GM21447 (cell line): Measurements from ENCODE around the gene CFB.
"Not testable (repeated sequence)": the region's sequence is repeated elsewhere in the genome, so short reads cannot be mapped to it uniquely, and the experiment has no call there.

Source experiments
- ATAC-seq: cut with Tn5 transposase; IDR thresholded peaks from one replicate; pipeline ENCODE4 v1.9.1; 2021; ENCODE audit not compliant: unreplicated experiment

Gene CFB

DNA sequence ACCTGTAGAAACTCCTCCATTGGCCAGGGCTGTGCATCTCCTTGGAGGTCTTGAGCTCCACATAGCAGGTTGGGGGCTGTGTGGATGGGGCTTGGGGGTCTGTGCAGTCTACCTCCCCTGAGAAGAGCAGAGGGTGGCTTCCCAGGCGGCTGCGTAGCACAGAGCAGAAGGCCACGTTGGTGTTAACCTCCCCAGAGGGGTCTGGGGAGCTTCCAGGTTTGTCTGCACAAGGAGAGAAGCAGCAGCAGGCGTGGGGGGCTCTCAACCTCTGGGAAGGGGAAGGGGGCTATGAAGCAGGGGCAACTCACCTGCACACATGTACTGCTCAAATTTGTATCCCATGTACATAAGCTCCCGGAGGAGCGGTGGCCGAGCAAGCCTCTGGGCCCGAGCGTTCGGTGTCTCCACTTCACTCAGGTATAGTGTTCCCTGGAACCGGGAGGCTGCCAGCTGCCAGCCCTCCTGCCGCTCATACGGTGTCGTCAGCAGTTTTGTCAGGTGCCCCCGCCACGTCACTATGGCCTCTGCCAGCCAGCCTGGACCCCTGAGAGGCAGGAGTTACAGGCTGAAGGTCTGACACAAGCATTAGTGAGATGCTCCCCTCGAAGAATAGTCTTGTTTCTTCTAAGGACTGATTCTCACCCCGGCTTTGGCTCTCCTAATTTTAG lies 24.8 kb downstream of the CFB start:
- no peak for ATAC-seq

DNA sequence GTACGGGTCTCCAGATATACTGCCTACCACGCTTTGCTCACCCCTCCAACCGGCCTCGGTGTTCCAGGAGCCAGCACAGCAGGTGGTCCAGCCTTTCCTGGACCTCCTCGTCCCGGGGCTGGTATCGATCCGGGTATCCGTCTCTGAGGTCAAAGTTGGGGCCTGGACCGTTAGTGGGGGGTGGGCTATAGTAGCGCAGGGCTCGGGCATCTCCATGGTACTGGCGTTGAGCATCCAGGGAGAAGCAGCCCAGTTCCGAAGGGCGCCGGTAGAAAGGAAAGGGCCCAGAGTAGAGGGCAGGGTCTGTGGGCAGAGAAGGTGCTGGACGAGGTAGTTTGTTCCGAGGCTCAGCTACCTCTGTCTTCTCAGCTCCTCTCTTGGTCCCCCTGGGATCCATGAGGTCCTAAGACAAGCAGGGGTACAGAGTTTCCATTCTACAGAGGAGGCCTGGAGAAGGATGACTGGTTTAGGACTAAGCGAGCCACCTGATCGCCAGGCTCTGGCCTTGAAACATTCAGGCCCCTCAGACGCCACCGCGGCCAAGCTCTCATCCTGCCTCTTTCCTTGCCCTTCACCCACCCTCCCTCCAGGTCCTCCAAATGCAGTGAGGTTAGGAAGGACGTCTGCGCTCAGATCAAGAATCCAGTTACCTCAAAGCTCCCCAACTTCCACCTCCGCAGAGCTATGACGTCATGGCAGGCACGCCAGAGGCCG lies 25.5 kb downstream of the CFB start:
- no peak for ATAC-seq

DNA sequence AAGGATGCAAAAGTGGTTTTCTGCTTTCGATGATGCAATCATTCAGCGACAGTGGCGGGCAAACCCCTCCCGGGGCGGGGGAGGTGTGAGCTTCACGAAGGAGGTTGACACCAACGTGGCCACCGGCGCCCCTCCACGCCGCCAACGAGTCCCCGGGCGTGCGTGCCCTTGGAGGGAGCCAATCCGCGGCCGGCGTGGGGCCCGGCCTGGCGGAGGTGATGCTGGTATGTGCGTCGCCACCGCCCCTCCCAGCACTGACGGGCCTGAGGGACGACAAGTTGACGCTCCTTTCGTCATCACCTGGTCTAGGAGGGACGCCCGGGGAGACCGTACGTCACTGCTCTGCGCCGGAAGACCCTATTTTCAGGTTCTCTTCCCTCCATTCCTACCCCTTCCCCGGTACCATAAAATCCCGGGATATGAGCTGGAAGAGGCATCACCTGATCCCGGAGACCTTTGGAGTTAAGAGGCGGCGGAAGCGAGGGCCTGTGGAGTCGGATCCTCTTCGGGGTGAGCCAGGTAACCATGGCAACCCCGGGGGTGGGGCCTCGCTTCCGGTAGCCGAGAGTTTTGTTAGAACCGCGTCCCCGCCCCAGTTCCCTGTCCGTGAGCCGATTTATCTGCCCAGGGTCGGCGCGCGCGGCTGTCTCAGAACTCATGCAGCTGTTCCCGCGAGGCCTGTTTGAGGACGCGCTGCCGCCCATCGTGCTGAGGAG lies 26.3 kb downstream of the CFB start, which contains the start of gene DXO:
DXO (minus strand) TSS at position 146 of the 716 bp plus-strand sequence. CDS start 463 bp downstream, outside the sequence.
- peak; percentile 79 for ATAC-seq

DNA sequence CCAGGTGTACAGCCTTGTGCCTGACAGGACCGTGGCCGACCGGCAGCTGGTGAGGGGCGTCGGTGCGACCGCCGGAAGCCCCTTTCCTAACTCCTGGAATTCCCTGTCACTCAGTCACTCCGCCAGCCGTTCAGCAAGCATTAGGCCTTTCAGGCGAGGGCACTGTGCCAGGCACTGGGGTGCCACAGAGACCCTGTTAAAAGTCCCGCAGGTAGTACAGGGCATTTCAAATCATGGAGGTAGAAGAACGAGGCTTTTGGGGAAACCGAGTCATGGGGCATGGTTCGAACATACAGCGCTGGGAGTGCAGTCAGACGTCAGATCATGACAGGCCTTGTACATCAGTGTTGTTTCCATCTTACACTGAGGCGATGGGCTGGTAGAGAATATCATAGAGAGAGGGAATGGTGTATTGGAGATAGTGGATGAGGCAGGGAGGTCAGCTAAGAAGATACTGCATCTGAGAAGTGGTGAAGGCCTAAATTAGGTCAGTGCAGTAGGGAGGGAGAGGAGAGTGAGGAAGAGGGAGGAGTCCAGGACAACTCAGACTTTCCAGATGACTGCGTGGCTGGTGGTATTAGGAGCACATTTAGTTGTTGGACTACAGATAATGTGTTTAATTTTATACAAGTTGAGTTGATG lies 26.9 kb downstream of the CFB start:
- no peak for ATAC-seq

DNA sequence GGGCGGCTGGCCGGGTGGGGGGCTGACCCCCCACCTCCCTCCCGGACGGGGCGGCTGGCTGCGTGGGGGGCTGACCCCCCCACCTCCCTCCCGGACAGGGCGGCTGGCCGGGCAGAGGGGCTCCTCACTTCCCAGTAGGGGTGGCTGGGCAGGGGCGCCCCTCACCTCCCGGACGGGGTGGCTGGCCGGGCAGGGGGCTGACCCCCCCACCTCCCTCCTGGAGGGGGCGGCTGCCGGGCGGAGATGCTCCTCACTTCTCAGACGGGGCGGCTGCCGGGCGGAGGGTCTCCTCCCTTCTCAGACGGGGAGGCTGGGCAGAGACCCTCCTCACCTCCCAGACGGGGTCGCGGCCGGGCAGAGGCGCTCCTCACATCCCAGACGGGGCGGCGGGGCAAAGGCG lies 30.2 kb downstream of the CFB start:
- not testable (repeated sequence) for ATAC-seq

DNA sequence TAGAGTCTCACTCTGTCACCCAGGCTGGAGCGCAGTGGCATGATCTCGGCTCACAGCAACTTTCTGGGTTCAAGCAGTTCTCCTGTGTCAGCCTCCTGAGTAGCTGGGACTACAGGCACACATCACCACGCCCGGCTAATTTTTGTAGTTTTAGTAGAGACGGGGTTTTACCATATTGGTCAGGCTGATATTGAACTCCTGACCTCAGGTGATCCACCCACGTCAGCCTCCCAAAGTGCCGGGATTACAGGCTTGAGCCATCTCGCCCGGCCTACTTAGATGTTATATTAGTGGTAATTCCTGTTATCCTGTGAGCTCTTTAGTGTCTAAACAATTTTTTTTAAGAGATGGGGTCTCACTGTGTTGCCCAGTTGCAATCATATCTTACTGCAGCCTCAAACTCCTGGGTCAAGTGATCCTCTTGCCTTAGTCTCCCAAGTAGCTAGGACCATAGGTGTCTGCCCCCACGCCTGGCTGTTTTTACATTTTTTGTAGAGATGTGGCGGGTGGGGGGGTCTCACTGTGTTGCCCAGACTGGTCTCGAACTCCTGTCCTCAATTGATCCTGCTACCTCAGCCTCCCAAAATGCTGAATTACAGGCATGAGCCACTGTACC lies 32.0 kb downstream of the CFB start:
- ATAC-seq, result no peak

DNA sequence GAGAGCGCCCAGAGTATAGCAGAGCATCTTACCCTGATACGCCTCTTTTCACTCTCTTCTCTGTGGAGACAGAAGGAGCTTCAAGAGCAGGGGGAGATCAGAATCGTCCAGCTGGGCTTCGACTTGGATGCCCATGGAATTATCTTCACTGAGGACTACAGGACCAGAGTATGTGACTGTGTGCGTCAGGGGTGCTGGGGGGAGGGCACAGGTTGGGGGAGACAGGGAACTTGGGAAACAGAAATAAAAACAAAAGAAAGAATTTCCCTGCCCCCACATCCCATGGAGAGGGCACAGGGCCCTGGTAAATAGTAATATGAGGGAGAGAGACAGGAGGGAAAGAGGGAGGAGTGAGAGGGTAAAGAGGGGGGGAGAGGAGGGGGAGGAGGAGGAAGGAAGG lies 32.9 kb downstream of the CFB start:
- ATAC-seq, result no peak

DNA sequence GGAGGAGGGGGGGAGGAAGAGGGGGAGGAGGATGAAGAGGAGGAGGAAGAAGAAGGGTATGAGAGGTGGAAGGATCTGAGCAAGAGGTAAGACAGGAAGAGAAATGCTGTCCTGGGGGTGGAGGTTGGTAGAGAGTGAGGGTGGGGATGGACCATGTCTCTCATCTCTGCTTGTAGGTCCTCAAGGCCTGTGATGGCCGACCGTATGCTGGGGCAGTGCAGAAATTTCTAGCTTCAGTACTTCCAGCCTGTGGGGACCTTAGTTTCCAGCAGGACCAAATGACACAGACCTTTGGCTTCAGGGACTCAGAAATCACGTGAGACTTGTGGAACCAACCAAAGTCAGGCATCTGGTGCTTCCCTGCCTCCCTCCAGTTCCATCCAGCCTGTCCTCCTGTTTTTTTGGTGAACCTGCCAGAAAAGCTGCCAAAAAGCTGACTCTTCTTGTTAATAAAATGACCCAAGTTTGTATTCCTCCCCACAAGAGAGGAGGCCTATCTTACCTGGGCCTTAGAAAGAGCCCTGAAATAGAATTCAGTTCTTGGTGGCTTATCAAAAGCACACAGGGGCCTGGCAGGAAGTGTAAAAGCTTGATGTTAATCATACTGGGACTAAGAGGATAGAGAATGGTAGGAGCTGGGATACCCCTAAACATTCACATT lies 33.5 kb downstream of the CFB start:
- no peak for ATAC-seq

DNA sequence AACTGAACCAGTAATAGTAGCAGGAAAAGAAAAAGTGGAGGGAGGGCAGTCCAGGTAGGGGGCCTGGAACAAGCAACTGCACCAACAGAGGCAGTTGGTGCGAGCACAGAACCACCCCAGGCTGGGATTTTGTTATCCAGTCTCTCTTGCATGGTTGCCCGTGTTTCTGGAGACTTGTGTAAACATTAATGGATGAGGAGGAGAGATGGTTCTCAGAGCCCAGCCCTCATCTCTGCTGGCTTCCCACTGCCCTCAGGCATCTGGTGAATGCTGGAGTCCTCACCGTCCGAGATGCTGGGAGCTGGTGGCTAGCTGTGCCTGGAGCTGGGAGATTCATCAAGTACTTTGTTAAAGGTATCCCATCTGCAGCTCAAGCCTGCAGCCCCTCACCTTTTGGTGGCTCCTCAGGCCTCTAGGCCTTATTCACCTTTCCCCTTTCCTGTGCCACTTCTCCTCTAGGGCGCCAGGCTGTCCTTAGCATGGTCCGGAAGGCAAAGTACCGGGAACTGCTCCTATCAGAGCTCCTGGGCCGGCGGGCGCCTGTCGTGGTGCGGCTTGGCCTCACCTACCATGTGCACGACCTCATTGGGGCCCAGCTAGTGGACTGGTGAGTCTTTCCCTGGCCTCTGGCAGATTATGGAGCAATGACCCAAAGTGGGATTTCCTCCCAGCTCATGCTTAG lies 34.4 kb downstream of the CFB start:
- not testable (repeated sequence) for ATAC-seq

DNA sequence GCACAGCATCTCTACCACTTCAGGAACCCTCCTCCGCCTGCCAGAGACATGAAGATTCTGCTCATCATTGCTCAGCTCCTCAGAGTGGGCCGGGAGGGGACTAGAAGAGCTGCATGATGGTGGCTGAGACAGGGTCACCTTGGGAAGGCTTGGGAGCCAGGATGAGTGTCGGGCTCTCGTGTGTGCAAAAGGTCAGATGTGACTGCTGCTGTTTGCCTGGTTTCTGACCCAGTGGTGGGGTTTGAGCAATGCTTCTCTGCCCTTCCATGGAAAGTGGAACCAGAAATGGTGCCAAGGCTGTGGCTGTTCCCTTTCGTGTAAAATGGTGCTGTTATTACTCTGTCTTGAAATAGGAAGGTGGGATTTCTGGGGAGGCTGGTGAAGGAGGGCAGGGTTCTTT lies 35.1 kb downstream of the CFB start:
- not testable (repeated sequence) for ATAC-seq

DNA sequence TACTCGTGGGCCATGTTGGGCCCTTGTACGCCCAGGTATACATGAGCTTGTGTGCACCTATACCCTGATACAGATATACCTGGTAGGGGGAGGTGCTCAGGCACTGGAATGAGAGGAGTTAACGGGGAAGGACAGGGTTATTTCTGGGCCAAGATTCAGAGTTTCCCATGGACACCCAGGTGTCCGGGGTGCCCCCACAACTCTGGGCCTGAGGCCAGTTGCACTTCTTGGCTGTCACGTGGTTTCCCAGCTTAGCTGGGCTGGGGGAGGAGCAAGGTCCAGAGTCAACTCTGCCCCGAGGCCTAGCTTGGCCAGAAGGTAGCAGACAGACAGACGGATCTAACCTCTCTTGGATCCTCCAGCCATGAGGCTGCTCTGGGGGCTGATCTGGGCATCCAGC lies 35.8 kb downstream of the CFB start, which contains the start of gene C4A:
C4A (plus strand) TSS at position 314 of the 400 bp plus-strand sequence; CDS start at position 365, 51 bp downstream.
- ATAC-seq, result not testable (repeated sequence)

DNA sequence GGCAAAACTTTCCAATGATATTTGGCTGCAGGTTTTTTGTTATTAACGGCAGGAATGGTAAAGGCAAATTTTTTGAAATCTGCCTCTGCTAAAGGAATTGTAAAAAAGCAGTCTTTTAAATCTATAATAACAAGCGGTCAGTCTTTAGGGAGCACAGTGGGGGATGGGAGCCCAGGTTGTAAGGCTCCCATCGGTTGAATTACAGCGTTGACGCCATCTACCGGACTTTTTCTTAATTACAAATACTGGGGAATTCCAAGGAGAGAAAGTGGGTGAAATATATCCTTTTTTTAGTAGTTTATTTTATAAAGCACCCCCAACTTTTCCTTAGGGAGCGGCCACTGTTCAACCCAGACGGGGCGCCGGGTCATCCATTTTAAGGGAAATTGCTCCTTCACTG lies 43.5 kb downstream of the CFB start:
- not testable (repeated sequence) for ATAC-seq

DNA sequence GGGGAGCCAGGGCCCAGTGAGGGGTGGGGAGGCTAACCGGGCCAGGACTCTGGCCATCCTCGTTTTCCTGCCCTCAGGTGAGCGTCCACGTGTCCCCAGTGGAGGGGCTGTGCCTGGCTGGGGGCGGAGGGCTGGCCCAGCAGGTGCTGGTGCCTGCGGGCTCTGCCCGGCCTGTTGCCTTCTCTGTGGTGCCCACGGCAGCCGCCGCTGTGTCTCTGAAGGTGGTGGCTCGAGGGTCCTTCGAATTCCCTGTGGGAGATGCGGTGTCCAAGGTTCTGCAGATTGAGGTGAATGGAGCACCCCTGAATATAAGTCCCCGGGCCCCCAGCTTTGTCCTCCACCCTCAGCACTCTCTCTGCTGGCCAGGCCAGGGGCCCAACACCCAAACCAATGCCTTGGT lies 48.5 kb downstream of the CFB start:
- ATAC-seq, result not testable (repeated sequence)

DNA sequence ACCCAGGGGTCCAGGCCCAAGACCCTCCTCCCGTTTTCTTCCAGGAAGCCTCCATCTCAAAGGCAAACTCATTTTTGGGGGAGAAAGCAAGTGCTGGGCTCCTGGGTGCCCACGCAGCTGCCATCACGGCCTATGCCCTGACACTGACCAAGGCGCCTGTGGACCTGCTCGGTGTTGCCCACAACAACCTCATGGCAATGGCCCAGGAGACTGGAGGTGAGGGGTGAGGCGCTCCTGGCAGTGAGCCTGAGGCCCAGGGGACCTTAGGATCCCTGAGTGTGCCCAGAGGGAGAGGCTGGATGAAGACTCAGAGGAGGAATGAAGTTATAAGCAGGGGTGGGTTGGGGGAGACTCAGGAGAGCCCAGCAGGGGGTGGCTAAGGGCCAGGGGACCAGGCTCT lies 50.5 kb downstream of the CFB start:
- ATAC-seq, result not testable (repeated sequence)
